ENCODE data around the gene MAP4K3.

DNA sequence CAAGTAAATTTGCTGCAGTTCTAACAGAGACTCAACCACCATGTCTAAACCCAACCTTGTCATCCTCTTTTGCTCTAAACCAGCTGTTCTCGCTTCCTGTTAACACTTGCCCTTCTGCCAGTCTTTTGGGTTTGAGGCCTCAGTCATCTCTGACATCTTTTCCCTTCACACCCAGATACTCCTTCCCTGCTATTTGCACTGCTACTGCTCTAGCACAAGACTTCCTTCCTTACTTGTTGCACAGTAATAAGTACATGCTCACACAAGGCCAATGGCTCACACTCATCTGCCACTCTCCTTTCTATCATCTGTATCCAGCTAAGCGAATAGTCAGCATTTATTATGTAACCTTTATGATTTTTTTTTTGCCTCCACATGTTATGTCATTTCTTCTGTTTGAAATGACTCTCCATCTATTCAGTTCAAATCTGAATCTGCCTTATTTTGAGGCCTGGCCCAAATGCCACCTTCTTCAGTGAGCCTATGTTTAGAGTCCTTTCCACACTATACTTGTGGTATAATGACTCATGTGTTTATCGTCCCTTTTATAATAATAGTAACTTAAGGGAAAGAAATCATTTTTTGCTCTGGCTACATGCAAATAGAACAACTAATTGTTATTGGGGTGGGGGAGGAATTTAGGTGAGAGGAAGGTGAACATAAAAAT is 170.8 kb downstream of the MAP4K3 start:
- TF ChIP-seq, protein P1, sequence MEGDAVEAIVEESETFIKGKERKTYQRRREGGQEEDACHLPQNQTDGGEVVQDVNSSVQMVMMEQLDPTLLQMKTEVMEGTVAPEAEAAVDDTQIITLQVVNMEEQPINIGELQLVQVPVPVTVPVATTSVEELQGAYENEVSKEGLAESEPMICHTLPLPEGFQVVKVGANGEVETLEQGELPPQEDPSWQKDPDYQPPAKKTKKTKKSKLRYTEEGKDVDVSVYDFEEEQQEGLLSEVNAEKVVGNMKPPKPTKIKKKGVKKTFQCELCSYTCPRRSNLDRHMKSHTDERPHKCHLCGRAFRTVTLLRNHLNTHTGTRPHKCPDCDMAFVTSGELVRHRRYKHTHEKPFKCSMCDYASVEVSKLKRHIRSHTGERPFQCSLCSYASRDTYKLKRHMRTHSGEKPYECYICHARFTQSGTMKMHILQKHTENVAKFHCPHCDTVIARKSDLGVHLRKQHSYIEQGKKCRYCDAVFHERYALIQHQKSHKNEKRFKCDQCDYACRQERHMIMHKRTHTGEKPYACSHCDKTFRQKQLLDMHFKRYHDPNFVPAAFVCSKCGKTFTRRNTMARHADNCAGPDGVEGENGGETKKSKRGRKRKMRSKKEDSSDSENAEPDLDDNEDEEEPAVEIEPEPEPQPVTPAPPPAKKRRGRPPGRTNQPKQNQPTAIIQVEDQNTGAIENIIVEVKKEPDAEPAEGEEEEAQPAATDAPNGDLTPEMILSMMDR (IDR thresholded peaks at IDR 0.05), result no peak
- TF ChIP-seq POLR2A (IDR thresholded peaks at IDR 0.05) (no peak), EP300 (IDR thresholded peaks at IDR 0.05) (no peak)
